A673 (cell line): ENCODE data around the gene ATP1A2.

ENCODE experiments used
- CTCF ChIP-seq: fragments of 300-800, 200-600 bp; sonication (generic); conservative IDR thresholded peaks from 2 replicates; pipeline ENCODE4 v1.5.1; 2017; ENCODE audit warnings: low read depth, mild to moderate bottlenecking, antibody characterized with exemption, low read length, moderate library complexity, mixed read lengths
- EZH2 ChIP-seq: fragments of 200-600 bp; sonication (generic); IDR thresholded peaks from 2 replicates; pipeline ENCODE4 v1.6.1; 2017; ENCODE audit warnings: borderline replicate concordance, low read depth, mild to moderate bottlenecking, mixed read lengths, antibody characterized with exemption, low read length; ENCODE audit not compliant: poor library complexity, severe bottlenecking

GRCh38 chr1:160070243-160071163 is 45.1 kb upstream of the ATP1A2 start:
- TF ChIP-seq CTCF (no peak), EZH2 (no peak)
